ENCODE measurements around the gene SUCO.

Gene SUCO

DNA sequence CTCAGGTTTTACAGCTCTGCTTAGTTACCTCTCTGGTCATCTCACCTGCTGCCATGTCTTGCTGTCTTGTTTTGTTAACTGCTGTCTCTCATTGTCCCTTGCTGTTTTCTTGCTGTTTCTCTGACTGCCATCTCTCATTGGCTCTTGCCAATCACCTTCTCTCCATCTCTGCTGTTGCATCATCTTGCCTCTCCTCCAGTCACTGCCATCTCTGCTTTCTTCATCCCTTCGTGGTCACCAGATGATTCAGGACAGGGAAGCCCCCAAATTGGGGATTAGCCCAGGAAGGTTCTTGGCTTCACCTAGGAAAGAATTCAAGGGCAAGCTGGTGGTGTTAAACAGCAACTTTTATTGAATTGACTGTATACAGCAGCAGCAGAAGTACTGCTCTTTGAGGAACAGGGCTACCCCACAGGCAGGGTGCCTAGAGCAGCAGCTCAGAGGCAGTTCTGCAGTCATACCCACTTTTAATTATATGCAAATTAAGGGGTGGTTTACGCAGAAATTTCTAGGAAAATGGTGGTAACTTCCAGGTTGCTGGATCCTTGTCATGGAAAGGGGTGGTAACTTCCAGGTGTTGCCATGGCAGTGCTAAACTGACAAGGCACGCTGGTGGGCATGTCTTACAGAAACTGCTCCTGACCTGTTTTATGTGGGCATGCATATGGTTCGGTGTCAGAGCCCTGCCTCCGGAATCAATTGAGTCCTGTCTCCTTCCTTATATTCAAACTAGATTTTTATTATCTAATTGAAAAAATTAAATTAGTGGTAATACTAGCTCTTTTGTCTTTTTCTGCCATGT lies 33.4 kb downstream of the SUCO start:
- peaks cover 24% of the 10 kb centered on the region for H3K36me3 ChIP-seq
- H3K9me3 ChIP-seq (ENCODE audit: severe bottlenecking): peaks cover 6% of the 10 kb centered on the region
- no peak for DNase-seq
- no peaks in the 10 kb centered on the region for H3K27me3 ChIP-seq (ENCODE audit: insufficient read depth, low read depth, severe bottlenecking)
- TF ChIP-seq, protein P1, sequence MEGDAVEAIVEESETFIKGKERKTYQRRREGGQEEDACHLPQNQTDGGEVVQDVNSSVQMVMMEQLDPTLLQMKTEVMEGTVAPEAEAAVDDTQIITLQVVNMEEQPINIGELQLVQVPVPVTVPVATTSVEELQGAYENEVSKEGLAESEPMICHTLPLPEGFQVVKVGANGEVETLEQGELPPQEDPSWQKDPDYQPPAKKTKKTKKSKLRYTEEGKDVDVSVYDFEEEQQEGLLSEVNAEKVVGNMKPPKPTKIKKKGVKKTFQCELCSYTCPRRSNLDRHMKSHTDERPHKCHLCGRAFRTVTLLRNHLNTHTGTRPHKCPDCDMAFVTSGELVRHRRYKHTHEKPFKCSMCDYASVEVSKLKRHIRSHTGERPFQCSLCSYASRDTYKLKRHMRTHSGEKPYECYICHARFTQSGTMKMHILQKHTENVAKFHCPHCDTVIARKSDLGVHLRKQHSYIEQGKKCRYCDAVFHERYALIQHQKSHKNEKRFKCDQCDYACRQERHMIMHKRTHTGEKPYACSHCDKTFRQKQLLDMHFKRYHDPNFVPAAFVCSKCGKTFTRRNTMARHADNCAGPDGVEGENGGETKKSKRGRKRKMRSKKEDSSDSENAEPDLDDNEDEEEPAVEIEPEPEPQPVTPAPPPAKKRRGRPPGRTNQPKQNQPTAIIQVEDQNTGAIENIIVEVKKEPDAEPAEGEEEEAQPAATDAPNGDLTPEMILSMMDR (IDR thresholded peaks at IDR 0.05; ENCODE audit: low read depth, low read length): no peak
- no peak overlapping the region for H3K4me3 ChIP-seq (ENCODE audit: low read depth, low read length)
- no peak overlapping the region for H3K27ac ChIP-seq

GRCh38 chr1:172567720-172568119 lies 34.8 kb downstream of the SUCO start:
- H3K9me3 ChIP-seq (ENCODE audit: severe bottlenecking): peaks cover 6% of the 10 kb centered on the region
- H3K4me3 ChIP-seq (ENCODE audit: low read depth, low read length): no peak overlapping the region
- TF ChIP-seq, protein P1 (IDR thresholded peaks at IDR 0.05; ENCODE audit: low read depth, low read length): no peak
- no peak for DNase-seq
- H3K36me3 ChIP-seq: peaks cover 24% of the 10 kb centered on the region
- H3K27me3 ChIP-seq (ENCODE audit: insufficient read depth, low read depth, severe bottlenecking): no peaks in the 10 kb centered on the region
- H3K27ac ChIP-seq: no peak overlapping the region

GRCh38 chr1:172574080-172574479 lies 41.1 kb downstream of the SUCO start:
- peaks cover 20% of the 10 kb centered on the region for H3K36me3 ChIP-seq

GRCh38 chr1:172578586-172578985 lies 45.6 kb downstream of the SUCO start:
- peaks cover 8% of the 10 kb centered on the region for H3K36me3 ChIP-seq
- no peak overlapping the region for H3K4me3 ChIP-seq (ENCODE audit: low read depth, low read length)
- TF ChIP-seq, protein P1 (IDR thresholded peaks at IDR 0.05; ENCODE audit: low read depth, low read length): no peak
- H3K27me3 ChIP-seq (ENCODE audit: insufficient read depth, low read depth, severe bottlenecking): no peaks in the 10 kb centered on the region
- no peak overlapping the region for H3K27ac ChIP-seq
- no peaks in the 10 kb centered on the region for H3K9me3 ChIP-seq (ENCODE audit: severe bottlenecking)
- no peak for DNase-seq

More at GRCh38 chr1:172574080-172574479, 41.1 kb downstream of the SUCO start:
- no peaks in the 10 kb centered on the region for H3K27me3 ChIP-seq (ENCODE audit: insufficient read depth, low read depth, severe bottlenecking)
- DNase-seq: no peak
- TF ChIP-seq, protein P1 (IDR thresholded peaks at IDR 0.05; ENCODE audit: low read depth, low read length): no peak
- H3K27ac ChIP-seq: no peak overlapping the region
- H3K4me3 ChIP-seq (ENCODE audit: low read depth, low read length): no peak overlapping the region
- peaks cover 6% of the 10 kb centered on the region for H3K9me3 ChIP-seq (ENCODE audit: severe bottlenecking)

GRCh38 chr1:172581273-172581672 lies 48.3 kb downstream of the SUCO start:
- Histone ChIP-seq H3K36me3 (peaks cover 8% of the 10 kb centered on the region), H3K27me3 (ENCODE audit: insufficient read depth, low read depth, severe bottlenecking) (no peaks in the 10 kb centered on the region), H3K4me3 (ENCODE audit: low read depth, low read length) (no peak overlapping the region), H3K9me3 (ENCODE audit: severe bottlenecking) (no peaks in the 10 kb centered on the region), H3K27ac (no peak overlapping the region)
- DNase-seq: no peak
- TF ChIP-seq, protein P1 (IDR thresholded peaks at IDR 0.05; ENCODE audit: low read depth, low read length): no peak

All from WERI-Rb-1 (cell line).